ENCODE data around the gene PIGU.
"Not testable (repeated sequence)": the region's sequence is repeated elsewhere in the genome, so short reads cannot be mapped to it uniquely, and the experiment has no call there.

The PIGU gene

DNA sequence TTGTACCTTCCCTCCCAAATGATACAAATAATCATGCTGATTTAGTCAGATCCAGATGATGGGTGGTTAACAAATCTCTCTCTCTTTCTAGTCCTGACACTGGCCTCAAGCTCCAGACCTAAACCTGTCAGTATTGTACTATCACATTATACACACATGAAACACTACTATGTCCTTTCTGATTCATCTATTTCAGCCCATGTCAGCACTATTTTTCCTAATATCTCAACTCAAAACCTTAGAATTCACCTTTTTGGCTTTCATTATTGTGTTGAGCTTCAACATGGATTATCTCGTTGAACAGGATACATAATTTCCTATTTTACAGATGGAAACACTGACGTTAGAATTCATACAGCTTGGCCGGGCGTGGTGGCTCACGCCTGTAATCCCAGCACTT lies 3.5 kb downstream of the PIGU start:
- DNase-seq (ENCODE audit: low read depth) = no peak
- TF ChIP-seq, protein P1, sequence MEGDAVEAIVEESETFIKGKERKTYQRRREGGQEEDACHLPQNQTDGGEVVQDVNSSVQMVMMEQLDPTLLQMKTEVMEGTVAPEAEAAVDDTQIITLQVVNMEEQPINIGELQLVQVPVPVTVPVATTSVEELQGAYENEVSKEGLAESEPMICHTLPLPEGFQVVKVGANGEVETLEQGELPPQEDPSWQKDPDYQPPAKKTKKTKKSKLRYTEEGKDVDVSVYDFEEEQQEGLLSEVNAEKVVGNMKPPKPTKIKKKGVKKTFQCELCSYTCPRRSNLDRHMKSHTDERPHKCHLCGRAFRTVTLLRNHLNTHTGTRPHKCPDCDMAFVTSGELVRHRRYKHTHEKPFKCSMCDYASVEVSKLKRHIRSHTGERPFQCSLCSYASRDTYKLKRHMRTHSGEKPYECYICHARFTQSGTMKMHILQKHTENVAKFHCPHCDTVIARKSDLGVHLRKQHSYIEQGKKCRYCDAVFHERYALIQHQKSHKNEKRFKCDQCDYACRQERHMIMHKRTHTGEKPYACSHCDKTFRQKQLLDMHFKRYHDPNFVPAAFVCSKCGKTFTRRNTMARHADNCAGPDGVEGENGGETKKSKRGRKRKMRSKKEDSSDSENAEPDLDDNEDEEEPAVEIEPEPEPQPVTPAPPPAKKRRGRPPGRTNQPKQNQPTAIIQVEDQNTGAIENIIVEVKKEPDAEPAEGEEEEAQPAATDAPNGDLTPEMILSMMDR (IDR thresholded peaks at IDR 0.05; ENCODE audit: low read depth, low read length, missing control alignments) = no peak
- H3K4me3 ChIP-seq (ENCODE audit: low read depth, low read length) = no peak overlapping the region

DNA sequence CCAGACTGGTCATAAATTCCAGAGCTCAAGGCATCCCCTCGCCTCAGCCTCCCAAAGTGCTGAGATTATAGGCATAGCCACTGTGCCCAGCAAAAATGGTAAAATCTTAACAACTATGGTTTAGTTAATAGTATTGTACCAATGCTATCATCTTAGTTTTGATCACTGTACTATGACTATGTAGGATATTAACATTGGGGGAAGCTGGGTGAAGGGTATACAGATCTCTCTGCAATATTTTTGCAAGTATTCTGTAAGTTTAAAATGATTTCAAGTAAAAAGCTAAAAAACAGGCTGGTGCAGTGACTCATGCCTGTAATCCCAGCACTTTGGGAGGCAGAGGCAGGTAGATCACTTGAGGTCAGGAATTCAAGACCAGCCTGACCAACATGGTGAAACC lies 7.8 kb downstream of the PIGU start:
- H3K4me3 ChIP-seq (ENCODE audit: low read depth, low read length) = no peak overlapping the region
- DNase-seq (ENCODE audit: low read depth) = no peak
- TF ChIP-seq, protein P1 (IDR thresholded peaks at IDR 0.05; ENCODE audit: low read depth, low read length, missing control alignments) = no peak

DNA sequence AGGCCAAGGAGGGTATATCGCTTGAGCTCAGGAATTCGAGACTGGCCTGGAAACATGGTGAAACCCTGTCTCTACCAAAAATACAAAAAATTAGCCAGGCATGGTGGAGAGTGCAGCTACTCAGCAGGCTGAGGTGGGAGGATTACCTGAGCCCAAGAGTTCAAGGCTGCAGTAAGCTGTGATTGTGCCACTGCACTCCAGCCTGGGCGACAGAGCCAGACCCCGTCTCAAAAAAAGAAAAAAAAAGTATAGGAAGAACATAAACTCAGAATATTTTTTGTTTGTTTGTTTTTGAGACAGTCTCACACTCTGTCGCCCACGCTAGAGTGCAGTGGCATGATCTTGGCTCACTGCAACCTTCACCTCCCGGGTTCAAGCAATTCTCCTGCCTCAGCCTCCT lies 12.1 kb downstream of the PIGU start:
- not testable (repeated sequence) for H3K4me3 ChIP-seq (ENCODE audit: low read depth, low read length); DNase-seq (ENCODE audit: low read depth)

DNA sequence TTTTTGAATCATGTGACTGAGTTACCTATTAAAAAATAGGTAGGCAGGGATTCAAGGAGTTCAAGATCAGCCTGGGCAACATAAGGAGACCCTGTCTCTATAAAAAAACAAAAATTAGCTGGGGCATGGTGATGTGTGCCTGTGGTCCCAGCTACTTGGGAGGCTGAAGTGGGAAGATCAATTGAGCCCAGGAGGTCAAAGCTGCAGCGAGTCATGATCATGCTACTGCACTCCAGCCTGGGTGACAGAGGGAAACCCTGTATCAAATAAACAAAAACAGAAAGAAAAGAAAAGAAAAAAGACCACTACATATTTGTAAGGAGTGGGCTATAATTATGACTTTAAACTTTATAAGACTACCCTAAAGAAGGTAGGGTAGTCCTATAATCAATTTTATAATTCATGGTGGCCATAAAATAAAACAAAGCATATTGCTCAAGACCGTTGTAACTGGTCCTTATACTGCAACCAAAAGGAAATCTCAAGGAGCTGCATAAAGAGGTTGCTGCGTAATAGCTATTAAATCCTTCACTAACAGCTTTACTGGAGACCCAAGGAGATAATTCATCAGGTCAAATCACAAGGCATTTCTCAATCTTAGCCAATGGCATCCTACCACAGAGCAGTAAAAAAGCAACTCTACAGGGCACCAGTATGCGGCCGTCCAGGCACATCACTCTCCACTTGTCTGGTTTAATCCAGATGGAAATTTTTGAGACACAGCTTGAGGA lies 13.5 kb downstream of the PIGU start:
- TF ChIP-seq, protein P1 (IDR thresholded peaks at IDR 0.05; ENCODE audit: low read depth, low read length, missing control alignments) = no peak
- no peak for DNase-seq (ENCODE audit: low read depth)
- no peak overlapping the region for H3K4me3 ChIP-seq (ENCODE audit: low read depth, low read length)

DNA sequence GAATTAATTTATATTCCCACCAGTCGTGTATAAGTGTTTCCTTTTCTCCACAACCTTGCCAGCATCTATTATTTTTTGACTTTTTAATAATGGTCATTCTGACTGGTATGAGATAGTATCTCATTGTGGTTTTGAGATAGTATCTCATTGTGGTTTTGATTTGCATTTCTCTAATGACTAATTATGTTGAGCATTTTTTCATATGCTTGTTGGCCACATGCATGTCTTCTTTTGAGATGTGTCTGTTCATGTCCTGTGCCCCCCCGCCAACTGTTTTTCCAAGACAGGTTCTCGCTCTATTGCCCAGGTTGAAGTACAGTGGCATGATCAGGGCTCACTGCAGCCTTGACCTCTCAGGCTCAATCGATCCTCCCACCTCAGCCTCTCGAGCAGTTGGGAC lies 15.1 kb downstream of the PIGU start:
- not testable (repeated sequence) for H3K4me3 ChIP-seq (ENCODE audit: low read depth, low read length); DNase-seq (ENCODE audit: low read depth)

DNA sequence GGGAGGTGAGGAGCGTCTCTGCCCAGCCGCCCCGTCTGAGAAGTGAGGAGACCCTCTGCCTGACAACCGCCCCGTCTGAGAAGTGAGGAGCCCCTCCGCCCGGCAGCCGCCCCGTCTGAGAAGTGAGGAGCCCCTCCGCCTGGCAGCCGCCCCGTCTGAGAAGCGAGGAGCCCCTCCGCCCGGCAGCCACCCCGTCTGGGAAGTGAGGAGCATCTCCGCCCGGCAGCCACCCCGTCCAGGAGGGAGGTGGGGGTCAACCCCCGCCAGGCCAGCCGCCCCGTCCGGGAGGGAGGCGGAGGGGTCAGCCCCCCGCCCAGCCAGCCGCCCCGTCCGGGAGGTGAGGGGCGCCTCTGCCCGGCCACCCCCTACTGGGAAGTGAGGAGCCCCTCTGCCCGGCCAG lies 18.2 kb downstream of the PIGU start:
- DNase-seq (ENCODE audit: low read depth); H3K4me3 ChIP-seq (ENCODE audit: low read depth, low read length): not testable (repeated sequence)

DNA sequence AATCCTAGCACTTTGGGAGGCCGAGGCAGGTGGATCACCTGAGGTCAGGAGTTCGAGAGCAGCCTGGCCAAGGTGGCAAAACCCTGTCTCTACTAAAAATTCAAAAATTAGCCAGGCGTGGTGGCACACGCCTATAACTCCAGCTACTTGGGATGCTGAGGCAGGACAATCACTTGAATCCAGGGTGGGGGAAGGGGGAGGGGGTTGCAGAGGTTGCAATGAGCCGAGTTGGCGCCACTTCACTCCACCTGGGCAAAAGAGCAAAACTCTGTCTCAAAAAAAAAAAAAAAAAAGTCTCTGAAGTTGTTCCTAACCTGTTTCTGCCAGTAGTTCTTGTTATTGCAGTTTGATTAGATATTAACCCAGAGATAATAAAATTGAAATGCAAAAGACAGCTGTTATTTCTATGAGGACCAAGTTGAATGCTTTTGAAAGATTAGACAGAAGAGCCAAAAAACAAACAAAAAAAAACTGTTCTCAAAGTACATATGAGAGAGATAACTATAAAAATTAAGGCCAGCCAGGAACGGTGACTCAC lies 22.6 kb downstream of the PIGU start:
- H3K4me3 ChIP-seq (ENCODE audit: low read depth, low read length) = no peak overlapping the region
- TF ChIP-seq, protein P1 (IDR thresholded peaks at IDR 0.05; ENCODE audit: low read depth, low read length, missing control alignments) = no peak
- no peak for DNase-seq (ENCODE audit: low read depth)

DNA sequence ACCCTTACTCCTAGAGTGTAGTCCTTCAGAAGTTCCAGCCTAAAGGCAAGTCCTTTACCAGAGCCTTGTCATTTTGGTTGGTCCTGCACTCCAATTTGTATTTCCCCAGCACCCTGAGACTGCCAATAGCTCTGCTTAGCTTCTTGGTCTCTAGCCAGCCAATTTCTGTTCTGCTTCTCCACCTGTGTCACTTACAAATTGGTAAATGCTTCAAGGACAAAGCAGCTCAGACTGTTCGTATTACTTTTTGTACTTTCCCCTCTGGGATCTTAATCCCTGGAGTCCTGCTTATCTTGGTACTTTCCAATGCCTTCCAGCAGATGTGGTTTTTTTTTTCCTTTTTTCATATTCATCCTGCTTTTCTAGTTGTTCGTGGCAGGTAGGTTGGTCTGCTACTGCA lies 25.7 kb downstream of the PIGU start:
- H3K4me3 ChIP-seq (ENCODE audit: low read depth, low read length) = no peak overlapping the region
- TF ChIP-seq, protein P1 (IDR thresholded peaks at IDR 0.05; ENCODE audit: low read depth, low read length, missing control alignments) = no peak
- no peak for DNase-seq (ENCODE audit: low read depth)
